Esophagus squamous epithelium (tissue), 4 donors: ENCODE measurements around the gene TBL2.

ENCODE experiments used
- CTCF ChIP-seq, 6 experiments: fragments of 450-650 bp in 4 of 6; fragments of 200-600 bp in 2 of 6; sonication (generic) in 2 of 6; IDR thresholded peaks; one replicate each; pipeline ENCODE4 v1.5.1; 2016 to 2019; ENCODE audit warnings: antibody characterized with exemption in 6 of 6, mild to moderate bottlenecking in 4 of 6, moderate library complexity in 4 of 6
- POLR2A ChIP-seq, 4 donors: fragments of 450-650 bp; IDR thresholded peaks; one replicate each; pipeline ENCODE4 v1.6.1; 2017; ENCODE audit warnings: antibody characterized with exemption in 4 of 4, mild to moderate bottlenecking in 4 of 4, moderate library complexity in 3 of 4

DNA sequence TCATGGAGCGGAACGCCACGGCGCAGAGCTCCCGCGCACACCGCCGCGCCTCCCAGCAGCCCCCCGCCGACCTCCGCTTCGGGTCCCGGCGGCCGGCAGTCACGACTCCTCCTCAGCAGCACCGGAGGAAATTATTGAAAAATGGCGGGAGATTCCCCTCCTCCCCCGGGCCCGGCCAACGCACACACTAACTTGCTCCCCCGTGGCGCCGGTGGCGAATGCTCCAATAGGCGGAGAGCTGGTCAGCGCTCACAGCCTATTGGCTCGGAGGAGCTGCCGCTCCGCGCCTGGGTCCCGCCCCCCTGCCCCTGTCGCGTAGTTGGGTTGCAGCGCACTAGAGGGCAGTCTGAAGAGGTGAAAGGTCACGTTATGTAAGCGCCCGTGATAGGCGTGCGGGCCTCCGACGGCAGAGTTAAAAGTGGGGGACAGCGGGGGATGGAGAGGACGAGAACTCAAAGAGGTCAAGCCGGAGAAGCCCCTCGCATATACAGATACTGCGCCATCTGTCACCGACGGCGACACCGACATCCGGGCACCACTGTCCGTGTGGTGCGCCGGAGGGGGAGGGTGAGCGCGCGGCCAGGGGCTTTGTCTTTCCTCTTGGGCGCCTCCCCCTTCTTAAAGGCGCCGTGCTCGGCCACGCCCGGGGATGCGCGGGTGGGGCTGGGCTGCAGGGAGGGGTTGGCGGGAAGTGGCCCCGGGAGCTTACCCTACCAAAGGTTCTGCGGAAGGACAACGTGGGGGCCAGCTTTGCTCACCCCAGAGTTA, 56.1 kb downstream of the TBL2 start, which contains the start of gene BAZ1B:
- TF ChIP-seq CTCF (IDR thresholded peaks at IDR 0.05) (peak in 3 of 6 experiments; percentile 14 to 37 (median 30)), POLR2A (IDR thresholded peaks at IDR 0.05) (peak in 2 of 4 donors; percentile 56 to 73)
